Measurements from ENCODE around the gene OOSP4B. TPM values are rescaled to one million over a fixed set of nuclear protein-coding genes. Genes with fewer than 3 reads are reported as not detected.

Gene OOSP4B
- total and polyA plus RNA-seq, 10 donors: not detected

DNA sequence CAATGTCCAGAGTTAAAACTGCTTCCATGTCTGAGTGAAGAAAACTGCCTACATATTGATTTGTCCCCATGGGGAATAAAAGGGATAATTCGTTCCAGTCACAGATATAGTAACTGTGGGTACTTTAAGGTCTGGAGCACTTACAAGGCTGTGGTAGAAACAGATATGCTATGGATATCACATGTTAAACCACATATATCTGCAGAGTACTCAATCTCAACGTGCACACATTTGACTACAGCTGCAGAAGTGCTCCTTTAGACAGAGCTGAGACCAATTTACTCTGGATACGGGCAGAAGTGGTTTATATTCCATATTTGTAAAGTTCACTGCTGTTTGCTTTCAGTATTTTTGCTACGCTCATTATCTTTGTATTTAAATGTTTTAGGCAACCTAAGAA, 61.8 kb downstream of the OOSP4B start:
- H3K27me3 ChIP-seq (replicated peaks in 1 of 7): no peaks in the 10 kb centered on the region
- H3K4me3 ChIP-seq: no peak overlapping the region
- intact Hi-C loops (cut with DNase I; ENCODE audit: low total_unique reads): no loop called here
- no peak for TF ChIP-seq POLR2AphosphoS5 (IDR thresholded peaks at IDR 0.05)
- TF ChIP-seq, protein P1, sequence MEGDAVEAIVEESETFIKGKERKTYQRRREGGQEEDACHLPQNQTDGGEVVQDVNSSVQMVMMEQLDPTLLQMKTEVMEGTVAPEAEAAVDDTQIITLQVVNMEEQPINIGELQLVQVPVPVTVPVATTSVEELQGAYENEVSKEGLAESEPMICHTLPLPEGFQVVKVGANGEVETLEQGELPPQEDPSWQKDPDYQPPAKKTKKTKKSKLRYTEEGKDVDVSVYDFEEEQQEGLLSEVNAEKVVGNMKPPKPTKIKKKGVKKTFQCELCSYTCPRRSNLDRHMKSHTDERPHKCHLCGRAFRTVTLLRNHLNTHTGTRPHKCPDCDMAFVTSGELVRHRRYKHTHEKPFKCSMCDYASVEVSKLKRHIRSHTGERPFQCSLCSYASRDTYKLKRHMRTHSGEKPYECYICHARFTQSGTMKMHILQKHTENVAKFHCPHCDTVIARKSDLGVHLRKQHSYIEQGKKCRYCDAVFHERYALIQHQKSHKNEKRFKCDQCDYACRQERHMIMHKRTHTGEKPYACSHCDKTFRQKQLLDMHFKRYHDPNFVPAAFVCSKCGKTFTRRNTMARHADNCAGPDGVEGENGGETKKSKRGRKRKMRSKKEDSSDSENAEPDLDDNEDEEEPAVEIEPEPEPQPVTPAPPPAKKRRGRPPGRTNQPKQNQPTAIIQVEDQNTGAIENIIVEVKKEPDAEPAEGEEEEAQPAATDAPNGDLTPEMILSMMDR (IDR thresholded peaks at IDR 0.05 in 8 of 11, conservative IDR thresholded peaks at IDR 0.05 in 3 of 11): no peak
- no peak for TF ChIP-seq POLR2A (IDR thresholded peaks at IDR 0.05)
- H3K4me1 ChIP-seq: no peaks in the 10 kb centered on the region
- no peak overlapping the region for H3K27ac ChIP-seq
- WGBS, 5 donors: 63 to 79% (median 71%) methylated on average over 4 of the region's 4 CpGs
- H3K9me3 ChIP-seq: peaks cover 0 to 12% (median 0%) of the 10 kb centered on the region in 8 donors
- H3K36me3 ChIP-seq: no peaks in the 10 kb centered on the region
- DNase-seq: no peak

DNA sequence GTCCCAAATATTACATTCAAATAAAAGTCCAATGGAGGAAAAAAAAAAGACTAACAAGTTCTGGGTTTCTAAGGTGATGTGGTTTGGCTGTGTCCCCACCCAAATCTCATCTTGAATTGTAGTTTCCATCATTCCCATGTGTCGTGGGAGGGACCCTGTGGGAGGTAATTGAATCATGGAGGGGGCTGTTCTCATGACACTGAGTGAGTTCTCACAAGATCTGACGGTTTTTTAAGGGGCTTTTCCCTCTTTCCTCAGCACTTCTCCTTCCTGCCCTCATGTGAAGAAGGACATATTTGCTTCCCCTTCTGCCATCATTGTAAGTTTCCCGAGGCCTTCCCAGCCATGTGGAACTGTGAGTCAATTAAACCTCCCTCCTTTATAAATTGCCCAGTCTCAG, 63.6 kb downstream of the OOSP4B start:
- no peak for DNase-seq
- TF ChIP-seq, protein P1 (IDR thresholded peaks at IDR 0.05 in 8 of 11, conservative IDR thresholded peaks at IDR 0.05 in 3 of 11): no peak
- TF ChIP-seq POLR2A (IDR thresholded peaks at IDR 0.05): no peak
- Histone ChIP-seq H3K9me3 (peaks cover 0 to 12% (median 0%) of the 10 kb centered on the region in 8 donors), H3K4me1 (no peaks in the 10 kb centered on the region), H3K36me3 (no peaks in the 10 kb centered on the region), H3K27ac (no peak overlapping the region), H3K4me3 (no peak overlapping the region), H3K27me3 (replicated peaks in 1 of 7) (no peaks in the 10 kb centered on the region)
- 48 to 66% (median 54%) methylated on average over 3 of the region's 3 CpGs for WGBS, 5 donors
- intact Hi-C loops (cut with DNase I; ENCODE audit: low total_unique reads): no loop called here

Other genes starting within 250 kb of the OOSP4B start
- gene MRPL16, start 206.4 kb upstream of the OOSP4B start, total RNA-seq: 10 to 100 TPM; 35.6 to 55.9 (median 43.7) TPM
- gene MRPL16, start 206.4 kb upstream of the OOSP4B start, polyA plus RNA-seq: 10 to 100 TPM; 65.5 to 78.9 (median 70.7) TPM
- not detected for gene CBLIF, start 171.7 kb upstream of the OOSP4B start, total RNA-seq
- gene CBLIF, start 171.7 kb upstream of the OOSP4B start, polyA plus RNA-seq: not detected
- gene TCN1, start 150.7 kb upstream of the OOSP4B start, total RNA-seq: 10 to 100 TPM in 4 of 7 donors, 1 to 10 TPM in 3; 1.2 to 18.6 (median 11.6) TPM
- under 1 TPM; 0.26 to 0.86 (median 0.64) TPM for gene TCN1, start 150.7 kb upstream of the OOSP4B start, polyA plus RNA-seq
- not detected for gene OOSP3, start 138.4 kb upstream of the OOSP4B start, total RNA-seq
- gene OOSP3, start 138.4 kb upstream of the OOSP4B start, polyA plus RNA-seq: not detected
- gene OOSP1, start 78.7 kb upstream of the OOSP4B start, total RNA-seq: not detected
- not detected for gene OOSP1, start 78.7 kb upstream of the OOSP4B start, polyA plus RNA-seq
- not detected for gene OOSP4A, start 53.1 kb upstream of the OOSP4B start, total RNA-seq
- not detected for gene OOSP4A, start 53.1 kb upstream of the OOSP4B start, polyA plus RNA-seq
- not detected for gene OOSP2, start 23.2 kb downstream of the OOSP4B start, total RNA-seq
- gene OOSP2, start 23.2 kb downstream of the OOSP4B start, polyA plus RNA-seq: not detected
- 10 to 100 TPM in 2 of 7 donors, 1 to 10 TPM in 5; 1.0 to 31.6 (median 6.1) TPM for gene MS4A3, start 39.5 kb downstream of the OOSP4B start, total RNA-seq
- 1 to 10 TPM in 1 of 3 donors, under 1 TPM in 2; 0.27 to 2.5 (median 0.61) TPM for gene MS4A3, start 39.5 kb downstream of the OOSP4B start, polyA plus RNA-seq
- gene MS4A2, start 71.5 kb downstream of the OOSP4B start, total RNA-seq: under 1 TPM in 4 of 7 donors, not detected in 3; 0.50 to 0.91 (median 0.69) TPM
- under 1 TPM in 1 of 3 donors, not detected in 2; 0.03 TPM for gene MS4A2, start 71.5 kb downstream of the OOSP4B start, polyA plus RNA-seq
- gene MS4A6A, start 165.9 kb downstream of the OOSP4B start, total RNA-seq: 100 to 1,000 TPM; 109 to 560 (median 309) TPM
- gene MS4A6A, start 165.9 kb downstream of the OOSP4B start, polyA plus RNA-seq: 100 to 1,000 TPM; 121 to 197 (median 176) TPM
- gene MS4A4E, start 226.0 kb downstream of the OOSP4B start, total RNA-seq: 10 to 100 TPM in 5 of 7 donors, 1 to 10 TPM in 2; 2.3 to 25.4 (median 13.7) TPM
- 1 to 10 TPM; 1.9 to 3.3 (median 3.2) TPM for gene MS4A4E, start 226.0 kb downstream of the OOSP4B start, polyA plus RNA-seq